ENCODE data around the gene DEFB124.
"Not testable (repeated sequence)": the region's sequence is repeated elsewhere in the genome, so short reads cannot be mapped to it uniquely, and the experiment has no call there.

The DEFB124 gene, protein sequence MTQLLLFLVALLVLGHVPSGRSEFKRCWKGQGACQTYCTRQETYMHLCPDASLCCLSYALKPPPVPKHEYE

DNA sequence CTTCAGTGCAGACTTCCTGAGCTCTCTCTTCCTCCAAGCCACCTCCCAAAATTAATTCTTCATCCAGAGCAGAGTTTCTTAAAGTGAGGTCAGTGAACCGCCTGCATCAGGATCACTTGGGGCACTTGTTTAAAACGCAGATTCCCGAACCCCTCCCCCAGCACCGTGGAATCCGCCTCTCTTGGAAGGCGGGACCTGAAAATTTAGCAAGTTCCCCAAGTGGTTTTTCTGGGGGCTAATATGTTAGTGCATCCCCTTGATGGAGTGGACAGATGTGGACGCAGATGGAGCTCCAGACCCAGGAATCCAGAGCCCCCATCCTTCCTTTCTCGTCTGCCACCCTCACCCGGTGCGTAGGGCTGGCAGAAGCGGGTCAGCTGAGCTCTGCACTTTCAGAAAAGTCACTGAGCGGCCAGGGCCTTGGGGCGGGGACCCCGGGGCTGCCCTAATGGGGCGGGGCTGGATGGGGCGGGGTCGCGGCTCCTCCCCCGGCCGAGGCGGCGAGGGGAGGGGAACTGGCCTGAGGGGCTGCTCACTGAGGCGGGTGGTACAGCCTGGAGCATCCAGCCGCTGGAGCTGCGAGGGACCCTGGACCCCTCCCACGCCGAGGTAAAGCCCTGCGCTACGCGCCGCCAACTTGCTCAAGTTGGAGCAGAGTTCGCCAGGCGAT is at the start of gene DEFB124, which contains the start of gene REM1:
Gene DEFB124 (minus strand): TSS at position 370 of the 670 bp plus-strand sequence. CDS start 2,114 bp downstream, outside the sequence.
Gene REM1 (plus strand): TSS at position 531 of the 670 bp plus-strand sequence. CDS start 1,158 bp downstream, outside the sequence.
- Histone ChIP-seq H3K27ac (ENCODE audit: low read depth in 2 of 2, low read length in 2 of 2) (peak within 1 kb of the TSS in 1 of 2 donors; percentile 21), H3K36me3 (ENCODE audit: control insufficient read depth in 2 of 2, insufficient read depth in 2 of 2, low read length in 2 of 2) (no peaks in the 10 kb centered on the region), H3K27me3 (ENCODE audit: control insufficient read depth in 2 of 2, insufficient read depth in 2 of 2, low read length in 2 of 2) (peaks cover 5 to 8% of the 10 kb centered on the region in 2 donors), H3K9me3 (ENCODE audit: control insufficient read depth in 2 of 2, low read length in 2 of 2) (no peaks in the 10 kb centered on the region), H3K9ac (ENCODE audit: low read depth in 1 of 2, low read length in 2 of 2) (peak within 1 kb of the TSS; percentile 34 to 58), H3K4me3 (ENCODE audit: low read length in 2 of 2) (peak within 1 kb of the TSS; percentile 40 to 61), H3K4me1 (ENCODE audit: control insufficient read depth in 2 of 2, insufficient read depth in 2 of 2, low read length in 2 of 2) (peaks cover 0 to 4% of the 10 kb centered on the region in 2 donors)

DNA sequence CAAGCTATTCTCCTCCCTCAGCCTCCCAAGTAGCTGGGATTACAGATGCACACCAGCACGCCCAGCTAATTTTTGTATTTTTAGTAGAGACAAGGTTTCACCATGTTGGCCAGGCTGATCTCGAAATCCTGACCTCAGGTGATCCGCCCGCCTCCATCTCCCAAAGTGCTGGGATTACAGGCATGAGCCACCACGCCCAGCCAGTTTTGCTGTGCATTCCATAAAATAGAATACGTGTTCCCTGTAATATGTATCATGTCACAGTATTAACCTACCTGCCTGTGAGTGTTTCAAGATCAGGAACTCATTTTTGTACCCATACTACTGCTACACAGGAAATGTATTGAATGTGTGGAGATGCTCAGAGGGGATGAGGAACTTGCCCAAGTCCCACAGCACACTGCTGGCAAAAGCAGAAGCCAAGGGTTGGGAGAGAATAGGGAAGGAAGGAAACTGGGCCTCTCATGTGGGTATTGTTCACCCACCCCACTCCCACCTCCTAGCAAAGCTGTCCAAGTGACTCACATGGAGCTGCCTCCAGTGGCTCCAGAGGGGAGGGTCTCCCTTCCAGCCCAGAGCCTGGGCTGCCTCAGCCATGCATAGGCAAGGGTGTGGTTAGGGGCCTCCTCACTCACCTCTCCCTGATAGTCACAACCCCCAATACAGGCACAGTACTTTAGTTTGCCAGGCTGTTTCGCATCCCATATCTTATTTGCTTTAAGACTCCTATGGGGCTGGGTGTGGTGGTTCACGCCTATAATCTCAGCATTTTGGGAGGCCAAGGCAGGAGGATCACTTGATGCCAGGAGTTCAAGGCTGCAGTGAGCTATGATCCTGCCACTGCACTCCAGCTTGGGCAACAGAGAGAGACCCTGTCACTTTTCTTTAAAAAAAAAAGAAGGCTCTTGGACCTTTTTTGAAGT is 48.7 kb upstream of the DEFB124 start:
- Histone ChIP-seq H3K27me3 (ENCODE audit: control insufficient read depth in 2 of 2, insufficient read depth in 2 of 2, low read length in 2 of 2) (no peaks in the 10 kb centered on the region), H3K9me3 (ENCODE audit: control insufficient read depth in 2 of 2, low read length in 2 of 2) (no peaks in the 10 kb centered on the region), H3K4me3 (ENCODE audit: low read length in 2 of 2) (no peak overlapping the region), H3K36me3 (ENCODE audit: control insufficient read depth in 2 of 2, insufficient read depth in 2 of 2, low read length in 2 of 2) (peaks cover 17 to 38% of the 10 kb centered on the region in 2 donors), H3K9ac (ENCODE audit: low read depth in 1 of 2, low read length in 2 of 2) (no peak overlapping the region), H3K27ac (ENCODE audit: low read depth in 2 of 2, low read length in 2 of 2) (no peak overlapping the region), H3K4me1 (ENCODE audit: control insufficient read depth in 2 of 2, insufficient read depth in 2 of 2, low read length in 2 of 2) (peaks cover 0 to 2% of the 10 kb centered on the region in 2 donors)

DNA sequence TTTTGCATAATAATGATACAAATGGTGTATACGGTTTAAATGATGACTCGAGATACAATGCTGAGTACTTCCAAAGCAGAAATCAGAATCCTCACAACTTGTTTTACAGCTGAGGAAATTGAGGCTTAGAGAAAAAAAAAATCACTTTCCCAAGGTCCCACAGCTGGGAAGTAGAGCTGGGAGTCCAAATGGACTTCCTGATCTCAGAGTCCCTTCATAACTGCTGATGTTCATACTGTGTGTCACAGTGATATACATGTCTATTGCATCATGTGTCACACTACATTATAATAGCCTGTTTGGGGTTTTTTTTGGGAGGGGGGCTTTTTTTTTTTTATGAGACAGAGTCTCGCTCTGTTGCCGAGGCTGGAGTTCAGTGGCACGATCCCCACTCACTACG is 47.8 kb upstream of the DEFB124 start:
- no peak overlapping the region for H3K27ac ChIP-seq (ENCODE audit: low read depth in 2 of 2, low read length in 2 of 2)

DNA sequence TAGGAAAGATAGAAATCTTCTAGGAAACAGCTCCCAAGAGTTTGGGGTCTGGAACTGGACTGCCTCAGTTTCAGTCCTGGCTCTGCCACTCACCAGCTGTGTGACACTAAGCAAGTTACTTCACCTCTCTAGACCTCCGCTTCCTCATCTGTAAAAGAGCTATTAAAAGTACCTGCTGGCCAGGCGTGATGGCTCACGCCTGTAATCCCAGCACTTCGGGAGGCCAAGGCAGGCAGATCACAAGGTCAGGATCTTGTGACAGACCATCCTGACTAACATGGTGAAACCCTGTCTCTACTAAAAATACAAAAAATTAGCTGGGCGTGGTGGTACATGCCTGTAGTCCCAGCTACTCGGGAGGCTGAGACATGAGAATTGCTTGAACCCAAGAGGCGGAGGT is 46.3 kb upstream of the DEFB124 start:
- H3K9me3 ChIP-seq (ENCODE audit: control insufficient read depth in 2 of 2, low read length in 2 of 2); H3K4me3 ChIP-seq (ENCODE audit: low read length in 2 of 2); H3K9ac ChIP-seq (ENCODE audit: low read depth in 1 of 2, low read length in 2 of 2); H3K27me3 ChIP-seq (ENCODE audit: control insufficient read depth in 2 of 2, insufficient read depth in 2 of 2, low read length in 2 of 2); H3K27ac ChIP-seq (ENCODE audit: low read depth in 2 of 2, low read length in 2 of 2): not testable (repeated sequence)
- peaks cover 6 to 18% of the 10 kb centered on the region in 2 donors for H3K36me3 ChIP-seq (ENCODE audit: control insufficient read depth in 2 of 2, insufficient read depth in 2 of 2, low read length in 2 of 2)
- H3K4me1 ChIP-seq (ENCODE audit: control insufficient read depth in 2 of 2, insufficient read depth in 2 of 2, low read length in 2 of 2): peaks cover 10 to 11% of the 10 kb centered on the region in 2 donors

More for the DNA sequence above, 47.8 kb upstream of the DEFB124 start:
- peaks cover 0 to 2% of the 10 kb centered on the region in 2 donors for H3K4me1 ChIP-seq (ENCODE audit: control insufficient read depth in 2 of 2, insufficient read depth in 2 of 2, low read length in 2 of 2)
- no peak overlapping the region for H3K4me3 ChIP-seq (ENCODE audit: low read length in 2 of 2)
- no peaks in the 10 kb centered on the region for H3K27me3 ChIP-seq (ENCODE audit: control insufficient read depth in 2 of 2, insufficient read depth in 2 of 2, low read length in 2 of 2)
- no peak overlapping the region for H3K9ac ChIP-seq (ENCODE audit: low read depth in 1 of 2, low read length in 2 of 2)
- H3K36me3 ChIP-seq (ENCODE audit: control insufficient read depth in 2 of 2, insufficient read depth in 2 of 2, low read length in 2 of 2): peaks cover 13 to 31% of the 10 kb centered on the region in 2 donors
- no peaks in the 10 kb centered on the region for H3K9me3 ChIP-seq (ENCODE audit: control insufficient read depth in 2 of 2, low read length in 2 of 2)

DNA sequence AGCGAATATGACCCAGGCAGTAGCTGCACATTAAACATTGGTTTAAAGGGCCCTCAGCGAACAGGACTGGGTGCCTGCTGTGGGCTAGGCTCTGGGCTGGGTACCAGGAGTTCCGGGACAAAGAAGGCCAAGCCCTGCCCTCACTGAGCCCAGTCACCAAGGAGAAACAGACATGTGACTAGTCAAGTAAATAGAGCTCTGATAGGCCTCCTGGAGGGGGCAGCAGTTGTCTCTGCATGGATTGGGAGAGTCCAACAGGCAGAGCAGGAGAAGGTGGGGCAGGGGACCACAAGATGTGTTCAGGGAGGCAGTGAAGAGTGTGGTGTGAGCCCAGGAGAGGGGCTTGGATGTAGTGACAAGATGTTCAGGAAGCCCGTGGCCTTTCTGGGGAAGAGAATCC is 42.4 kb upstream of the DEFB124 start:
- no peak overlapping the region for H3K9ac ChIP-seq (ENCODE audit: low read depth in 1 of 2, low read length in 2 of 2)
- H3K27ac ChIP-seq (ENCODE audit: low read depth in 2 of 2, low read length in 2 of 2): no peak overlapping the region

DNA sequence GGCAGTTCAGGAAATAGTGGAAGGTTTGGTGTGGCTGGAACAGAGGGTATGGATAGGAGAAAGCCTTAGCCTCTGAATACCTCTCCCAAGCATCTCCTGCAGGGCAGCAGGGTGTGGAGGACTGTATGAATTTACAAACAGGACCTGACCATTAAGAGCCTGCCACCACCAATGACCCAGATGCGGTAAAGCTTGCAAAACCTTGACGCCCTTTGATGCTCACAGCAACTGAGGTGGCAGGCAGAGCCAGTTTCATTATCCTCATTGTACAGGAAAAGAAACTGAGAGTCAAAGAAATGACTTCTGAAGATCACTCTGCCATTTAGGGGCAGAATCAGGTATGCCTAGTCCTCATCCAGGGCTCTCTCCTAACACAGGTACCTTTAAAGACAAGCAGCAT is 41.7 kb upstream of the DEFB124 start:
- Histone ChIP-seq H3K27me3 (ENCODE audit: control insufficient read depth in 2 of 2, insufficient read depth in 2 of 2, low read length in 2 of 2) (no peaks in the 10 kb centered on the region), H3K4me1 (ENCODE audit: control insufficient read depth in 2 of 2, insufficient read depth in 2 of 2, low read length in 2 of 2) (peaks cover 24 to 25% of the 10 kb centered on the region in 2 donors)

More for the DNA sequence above, 42.4 kb upstream of the DEFB124 start:
- Histone ChIP-seq H3K36me3 (ENCODE audit: control insufficient read depth in 2 of 2, insufficient read depth in 2 of 2, low read length in 2 of 2) (peaks cover 6 to 11% of the 10 kb centered on the region in 2 donors), H3K9me3 (ENCODE audit: control insufficient read depth in 2 of 2, low read length in 2 of 2) (no peaks in the 10 kb centered on the region), H3K27me3 (ENCODE audit: control insufficient read depth in 2 of 2, insufficient read depth in 2 of 2, low read length in 2 of 2) (no peaks in the 10 kb centered on the region), H3K4me3 (ENCODE audit: low read length in 2 of 2) (no peak overlapping the region), H3K4me1 (ENCODE audit: control insufficient read depth in 2 of 2, insufficient read depth in 2 of 2, low read length in 2 of 2) (peaks cover 24 to 25% of the 10 kb centered on the region in 2 donors)

DNA sequence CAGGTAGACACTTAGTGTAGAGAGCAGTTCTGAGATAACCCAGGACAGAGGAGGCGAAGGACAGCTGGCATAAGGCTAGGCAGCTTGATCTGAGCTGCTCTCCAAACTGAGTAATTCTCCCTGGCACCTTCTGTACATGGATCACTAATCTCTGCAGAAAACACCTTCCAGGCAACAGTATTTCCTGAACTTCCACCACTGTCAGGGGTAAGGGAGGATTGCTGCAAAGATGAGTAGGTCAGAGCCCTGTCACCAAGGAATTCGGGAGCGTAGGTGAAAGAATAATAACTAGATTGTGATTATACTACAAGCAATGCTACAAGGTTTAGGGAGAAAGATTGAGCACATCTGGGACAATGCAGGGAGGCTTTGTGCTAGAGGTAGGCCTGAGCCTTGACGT is 41.2 kb upstream of the DEFB124 start:
- peak overlapping the region; percentile 95 for H3K4me3 ChIP-seq (ENCODE audit: low read length in 2 of 2)
- peaks cover 24 to 25% of the 10 kb centered on the region in 2 donors for H3K4me1 ChIP-seq (ENCODE audit: control insufficient read depth in 2 of 2, insufficient read depth in 2 of 2, low read length in 2 of 2)
- H3K9ac ChIP-seq (ENCODE audit: low read depth in 1 of 2, low read length in 2 of 2): no peak overlapping the region
- H3K27ac ChIP-seq (ENCODE audit: low read depth in 2 of 2, low read length in 2 of 2): no peak overlapping the region
- no peaks in the 10 kb centered on the region for H3K9me3 ChIP-seq (ENCODE audit: control insufficient read depth in 2 of 2, low read length in 2 of 2)
- no peaks in the 10 kb centered on the region for H3K27me3 ChIP-seq (ENCODE audit: control insufficient read depth in 2 of 2, insufficient read depth in 2 of 2, low read length in 2 of 2)
- peaks cover 4 to 7% of the 10 kb centered on the region in 2 donors for H3K36me3 ChIP-seq (ENCODE audit: control insufficient read depth in 2 of 2, insufficient read depth in 2 of 2, low read length in 2 of 2)

More for the DNA sequence above, 41.7 kb upstream of the DEFB124 start:
- Histone ChIP-seq H3K4me3 (ENCODE audit: low read length in 2 of 2) (peak overlapping the region in 1 of 2 donors; percentile 95), H3K27ac (ENCODE audit: low read depth in 2 of 2, low read length in 2 of 2) (no peak overlapping the region), H3K36me3 (ENCODE audit: control insufficient read depth in 2 of 2, insufficient read depth in 2 of 2, low read length in 2 of 2) (peaks cover 4 to 7% of the 10 kb centered on the region in 2 donors), H3K9me3 (ENCODE audit: control insufficient read depth in 2 of 2, low read length in 2 of 2) (no peaks in the 10 kb centered on the region), H3K9ac (ENCODE audit: low read depth in 1 of 2, low read length in 2 of 2) (no peak overlapping the region)

DNA sequence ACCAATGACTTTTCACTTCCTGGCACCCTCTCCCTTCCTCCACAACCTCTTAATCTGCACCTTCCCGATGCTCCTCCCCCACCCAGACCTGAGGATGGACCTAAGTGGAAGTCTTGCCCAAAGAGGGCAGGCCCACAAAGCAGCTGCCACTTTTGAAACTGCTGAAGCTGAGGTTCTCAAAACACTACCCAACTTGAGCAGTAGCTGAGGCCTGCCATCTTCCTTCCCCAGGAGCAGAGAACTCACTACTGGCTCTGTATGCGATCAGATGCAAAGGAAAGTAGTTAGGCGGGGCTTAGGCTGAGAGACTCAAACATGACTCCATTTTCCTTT is 40.8 kb upstream of the DEFB124 start:
- peaks cover 2 to 6% of the 10 kb centered on the region in 2 donors for H3K36me3 ChIP-seq (ENCODE audit: control insufficient read depth in 2 of 2, insufficient read depth in 2 of 2, low read length in 2 of 2)
- peak overlapping the region in 1 of 2 donors; percentile 79 for H3K9ac ChIP-seq (ENCODE audit: low read depth in 1 of 2, low read length in 2 of 2)
- H3K27me3 ChIP-seq (ENCODE audit: control insufficient read depth in 2 of 2, insufficient read depth in 2 of 2, low read length in 2 of 2): no peaks in the 10 kb centered on the region
- peak overlapping the region; percentile 95 for H3K4me3 ChIP-seq (ENCODE audit: low read length in 2 of 2)
- H3K9me3 ChIP-seq (ENCODE audit: control insufficient read depth in 2 of 2, low read length in 2 of 2): no peaks in the 10 kb centered on the region
- no peak overlapping the region for H3K27ac ChIP-seq (ENCODE audit: low read depth in 2 of 2, low read length in 2 of 2)
- H3K4me1 ChIP-seq (ENCODE audit: control insufficient read depth in 2 of 2, insufficient read depth in 2 of 2, low read length in 2 of 2): peaks cover 24 to 25% of the 10 kb centered on the region in 2 donors

DNA sequence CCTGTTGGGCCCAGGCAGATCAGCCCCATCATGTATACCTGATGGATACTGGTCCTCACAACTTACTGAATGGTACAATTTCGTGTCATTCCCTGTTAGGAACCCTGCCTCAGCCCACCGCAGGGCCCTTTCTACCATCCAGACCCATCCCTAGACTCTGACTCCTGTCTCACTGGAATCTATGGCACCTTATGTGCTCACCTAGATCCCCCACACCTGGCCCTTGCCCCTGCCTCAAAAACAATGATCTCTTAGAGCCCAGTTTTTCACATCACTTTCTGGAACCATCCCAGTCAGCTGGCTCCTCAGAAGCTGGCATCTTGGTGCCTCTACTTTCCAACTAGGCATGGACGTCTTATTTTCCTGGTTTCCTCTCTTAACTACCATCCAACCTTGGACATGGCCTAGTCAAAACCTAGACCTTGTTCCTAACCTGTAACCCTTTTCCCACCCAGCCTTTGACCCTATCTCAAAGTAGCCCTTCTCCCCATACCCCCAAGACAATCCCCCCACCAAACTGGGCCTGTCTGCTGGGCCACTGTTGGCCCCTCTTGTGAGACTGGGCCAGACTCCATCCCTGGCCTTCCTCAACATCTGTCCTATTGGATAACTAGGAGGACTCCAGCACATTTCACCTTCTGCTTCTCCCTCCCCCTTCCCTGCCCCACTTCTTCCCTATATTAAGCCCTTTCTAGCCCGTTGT is 40.3 kb upstream of the DEFB124 start:
- H3K9ac ChIP-seq (ENCODE audit: low read depth in 1 of 2, low read length in 2 of 2): peak overlapping the region; percentile 79 to 94
- H3K4me3 ChIP-seq (ENCODE audit: low read length in 2 of 2): peak overlapping the region; percentile 95
- peak overlapping the region in 1 of 2 donors; percentile 87 for H3K27ac ChIP-seq (ENCODE audit: low read depth in 2 of 2, low read length in 2 of 2)
- peaks cover 0 to 3% of the 10 kb centered on the region in 2 donors for H3K36me3 ChIP-seq (ENCODE audit: control insufficient read depth in 2 of 2, insufficient read depth in 2 of 2, low read length in 2 of 2)
- H3K4me1 ChIP-seq (ENCODE audit: control insufficient read depth in 2 of 2, insufficient read depth in 2 of 2, low read length in 2 of 2): peaks cover 24 to 25% of the 10 kb centered on the region in 2 donors
- no peaks in the 10 kb centered on the region for H3K27me3 ChIP-seq (ENCODE audit: control insufficient read depth in 2 of 2, insufficient read depth in 2 of 2, low read length in 2 of 2)
- no peaks in the 10 kb centered on the region for H3K9me3 ChIP-seq (ENCODE audit: control insufficient read depth in 2 of 2, low read length in 2 of 2)

Measured in mucosa of rectum (tissue), 2 donors.